Stimulated activated CD8-positive, alpha-beta memory T cell treated with anti-CD3 and anti-CD28 coated beads, Interleukin-15, amount 100 ng/mL, for 24 hours (primary cell): Measurements from ENCODE around the gene LAMB4.

Experiments
- DNase-seq: peaks from one replicate; pipeline ENCODE4 v3.0.0-alpha.2; 2020; ENCODE audit warnings: low read depth

Gene LAMB4

DNA sequence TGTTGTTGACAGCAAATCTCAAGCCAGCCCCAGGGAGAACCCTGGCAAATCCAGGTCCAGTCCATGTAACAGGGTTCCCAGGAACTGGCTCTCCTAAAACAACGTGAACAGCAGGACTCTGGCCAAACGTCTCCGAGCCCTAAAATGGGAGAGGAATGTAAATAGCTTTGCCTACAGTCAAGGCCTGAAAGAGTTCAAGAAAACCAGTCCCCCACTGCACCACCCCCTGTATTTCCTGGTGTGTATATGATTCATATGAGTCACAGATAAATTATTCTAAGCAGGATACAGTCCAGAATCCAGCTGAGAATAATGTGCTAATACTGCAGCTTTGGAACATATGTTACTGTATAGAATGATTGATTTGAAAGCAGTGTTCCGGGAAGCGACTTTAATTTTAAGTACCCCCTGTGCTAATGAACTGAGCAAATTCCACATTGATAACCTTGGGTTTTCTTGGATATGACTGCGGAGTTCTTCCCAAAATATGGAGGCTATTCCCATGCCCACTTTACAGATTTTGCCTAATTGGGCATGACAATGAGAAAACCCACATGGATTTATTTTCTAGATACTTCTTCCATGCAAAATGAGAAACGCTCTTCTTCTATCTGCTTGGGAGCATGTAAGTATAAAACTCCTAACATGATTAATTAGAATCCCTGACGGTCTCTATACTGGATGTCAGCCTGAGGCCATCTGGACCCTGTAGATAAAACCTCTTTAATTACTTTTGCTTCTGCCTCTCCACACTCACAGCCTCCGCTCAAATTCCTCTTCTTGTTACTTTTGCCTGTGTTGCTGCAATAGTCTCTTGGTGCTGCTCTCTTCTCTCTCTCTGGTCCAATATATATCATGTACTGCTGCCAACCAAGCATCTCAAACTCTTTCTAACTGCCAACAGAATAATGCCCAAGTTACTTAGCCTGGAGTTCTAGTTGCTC lies 50.2 kb downstream of the LAMB4 start:
- DNase-seq, result no peak

DNA sequence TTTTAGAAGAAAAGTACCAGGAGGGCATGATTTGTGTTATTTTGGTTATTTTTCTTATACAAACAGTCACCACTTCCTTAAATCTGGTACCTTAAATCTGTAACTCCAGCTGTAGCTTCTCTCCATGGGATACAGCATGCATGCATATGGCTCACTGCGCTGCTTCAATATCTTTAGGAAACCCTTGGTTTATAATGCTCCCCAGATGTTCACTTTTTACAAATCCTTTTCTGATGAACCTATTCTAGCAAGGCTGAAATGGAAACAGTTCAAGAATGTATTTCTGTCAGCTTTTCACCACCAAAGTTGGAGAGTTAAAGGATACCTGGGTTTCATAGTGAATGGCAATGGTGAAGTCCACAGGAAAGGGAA lies 50.9 kb downstream of the LAMB4 start:
- DNase-seq, result no peak

DNA sequence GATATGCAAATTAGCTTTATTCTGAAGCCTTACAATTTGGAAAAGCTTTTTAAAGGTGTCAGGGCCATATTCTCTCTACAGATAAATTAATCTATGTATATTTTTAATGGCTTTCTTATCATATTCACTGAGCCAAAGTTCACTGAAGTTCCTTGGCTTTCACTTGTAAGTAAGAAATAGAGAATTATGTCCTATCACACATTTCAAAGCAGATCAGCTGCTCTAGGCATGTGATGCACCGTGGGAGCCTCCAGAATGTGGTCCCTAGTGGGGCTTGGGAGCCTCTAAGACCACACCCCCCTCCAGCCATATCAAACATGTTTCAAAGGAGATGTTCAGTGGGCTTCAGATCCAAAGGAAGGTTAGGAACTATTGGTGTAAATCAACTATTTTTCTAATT lies 51.5 kb downstream of the LAMB4 start:
- no peak for DNase-seq

DNA sequence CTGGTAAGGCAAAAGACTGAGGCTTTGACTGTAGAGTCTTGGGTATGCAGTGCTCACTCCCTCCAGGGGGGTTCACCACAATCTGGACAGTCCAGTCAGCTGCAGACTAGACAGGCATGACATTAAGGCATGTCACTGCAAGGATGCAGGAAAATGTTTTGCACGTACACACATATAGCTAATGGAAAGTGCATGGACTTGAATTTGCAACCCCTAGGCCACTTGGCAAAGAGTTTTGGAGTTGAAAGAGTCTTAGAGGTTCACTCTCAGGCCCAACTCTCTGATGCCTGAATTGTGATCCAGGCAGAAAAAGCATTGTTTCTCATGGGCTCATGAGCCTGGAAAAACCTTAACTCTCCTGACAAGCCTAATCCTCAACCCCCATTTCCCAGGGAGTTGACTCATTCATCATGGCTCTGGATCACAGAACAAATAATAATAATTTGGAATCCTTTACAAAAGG lies 51.9 kb downstream of the LAMB4 start:
- DNase-seq, result no peak

DNA sequence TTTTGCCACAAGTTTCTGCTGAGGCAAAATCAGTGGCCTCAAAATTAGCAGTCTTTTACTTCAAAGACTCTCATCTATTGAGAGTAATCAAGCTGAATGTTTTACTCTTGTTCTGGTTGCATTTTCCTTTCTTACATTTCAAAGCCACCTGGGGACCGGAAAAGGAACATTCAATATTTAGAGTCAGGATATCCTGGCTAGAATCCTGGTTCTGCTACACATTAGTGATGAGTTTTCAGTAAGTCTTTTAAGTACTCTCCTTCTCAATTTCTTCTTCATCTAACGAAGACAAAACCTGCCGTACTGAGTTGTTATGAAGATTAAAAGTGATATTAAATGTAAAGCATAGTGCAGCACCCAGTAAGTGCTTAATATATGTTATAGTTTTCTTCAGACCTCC lies 52.5 kb downstream of the LAMB4 start:
- no peak for DNase-seq

DNA sequence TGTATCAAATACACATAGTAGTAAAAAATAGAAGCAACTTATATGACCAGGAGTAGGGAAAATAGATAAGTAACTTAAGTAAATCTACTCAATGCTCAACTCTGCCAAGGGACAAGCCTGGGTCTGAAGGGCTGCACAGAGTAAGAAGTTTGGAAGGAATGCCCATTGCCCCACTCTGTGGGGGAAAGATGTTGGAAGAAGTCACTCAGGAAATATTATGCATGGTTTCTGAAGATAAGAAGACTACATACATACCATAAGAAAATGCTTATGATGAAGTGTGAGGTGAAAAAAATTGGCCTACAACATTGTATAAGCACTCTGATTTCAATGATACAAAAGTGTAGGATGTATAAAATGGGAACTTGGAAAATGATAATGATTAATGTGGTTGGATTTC lies 54.0 kb downstream of the LAMB4 start:
- no peak for DNase-seq

DNA sequence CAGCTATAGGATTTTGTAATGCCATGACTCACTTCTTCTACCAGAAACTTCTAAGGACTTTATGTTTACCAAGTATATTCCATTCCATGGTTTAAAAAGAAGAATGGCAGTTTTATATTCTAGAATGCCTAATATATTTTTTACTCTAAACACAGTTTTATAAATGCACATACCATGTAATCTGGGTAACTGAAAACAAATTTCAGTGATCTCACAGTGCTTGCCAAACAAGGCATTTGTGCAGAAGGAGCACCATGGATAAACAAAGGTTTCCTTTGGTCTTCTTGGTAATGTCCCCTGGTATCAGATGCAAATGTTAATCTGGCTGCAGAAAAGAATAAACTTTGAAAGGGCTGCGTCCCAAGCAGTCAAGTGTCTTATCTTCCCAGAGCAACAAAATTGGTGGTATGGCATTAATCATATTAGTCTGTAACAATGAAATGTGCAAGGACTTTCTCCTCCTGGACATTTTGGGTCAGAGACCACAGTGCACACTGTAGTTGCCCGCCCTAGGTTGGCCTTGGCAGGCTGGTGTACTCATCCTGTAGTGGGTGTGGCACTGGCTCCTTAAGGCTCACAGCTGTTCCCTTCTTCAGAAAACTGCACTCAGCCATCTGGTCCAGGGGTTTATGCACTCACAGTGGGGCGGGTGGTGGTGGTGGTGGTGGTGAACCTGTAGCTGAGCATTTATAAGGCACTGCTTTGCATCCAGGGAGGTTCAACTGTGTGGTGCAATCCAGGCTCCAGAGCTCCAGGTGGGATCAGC lies 56.7 kb downstream of the LAMB4 start:
- DNase-seq, result no peak

DNA sequence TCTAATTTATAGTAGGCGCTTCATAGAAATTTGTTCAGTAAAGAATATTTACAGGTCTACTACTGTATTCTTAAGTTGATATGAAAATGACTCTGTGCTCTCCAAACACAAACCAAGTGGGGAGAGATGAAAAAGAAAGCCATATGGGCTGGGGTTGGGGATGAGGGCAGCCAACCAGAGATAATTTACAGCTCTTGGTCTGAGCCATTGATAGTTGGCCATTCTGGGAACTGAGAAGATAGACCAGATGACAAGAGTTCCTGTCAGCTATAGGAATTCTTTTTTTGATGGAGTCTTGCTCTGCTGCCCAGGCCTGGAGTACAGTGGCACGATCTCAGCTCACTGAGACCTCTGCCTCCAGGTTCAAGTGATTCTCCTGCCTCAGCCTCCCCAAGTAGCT lies 57.4 kb downstream of the LAMB4 start:
- no peak for DNase-seq

DNA sequence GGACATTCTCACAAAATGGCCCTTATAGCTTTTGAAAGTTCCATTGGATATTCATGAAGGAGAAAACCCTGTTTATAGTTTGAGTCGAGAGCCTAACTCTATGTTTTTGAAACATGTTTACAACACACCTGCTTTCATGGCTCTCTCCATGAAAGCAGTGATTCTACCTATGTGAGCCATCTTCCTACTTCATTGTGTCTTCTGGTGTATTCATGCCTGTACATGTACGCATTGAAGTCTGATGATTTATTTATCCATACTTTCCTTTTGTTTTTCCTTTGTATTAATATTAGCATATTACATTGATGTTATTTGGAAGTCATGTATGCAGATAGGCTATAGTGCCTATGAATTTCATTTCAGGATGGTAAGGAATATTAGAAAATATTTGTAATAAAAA lies 58.0 kb downstream of the LAMB4 start:
- no peak for DNase-seq

DNA sequence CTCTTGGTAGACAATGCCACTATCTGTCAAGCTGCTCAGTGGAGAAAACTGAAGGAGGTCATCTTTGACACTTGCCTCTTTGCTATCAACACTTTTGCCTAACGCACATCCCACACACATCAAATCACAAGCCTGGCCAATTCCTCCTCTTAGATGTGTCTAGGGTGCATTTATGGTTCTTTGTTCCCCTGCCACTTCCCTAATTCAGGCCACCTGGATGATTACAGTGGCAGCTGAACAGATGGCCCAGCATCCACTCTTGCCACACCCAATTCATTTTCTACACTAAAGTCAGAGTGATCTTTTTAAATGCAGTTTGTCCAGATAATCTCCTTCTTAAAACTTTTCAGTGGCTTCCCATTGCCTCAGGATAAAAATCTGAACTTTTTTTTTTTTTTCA lies 58.6 kb downstream of the LAMB4 start:
- no peak for DNase-seq

DNA sequence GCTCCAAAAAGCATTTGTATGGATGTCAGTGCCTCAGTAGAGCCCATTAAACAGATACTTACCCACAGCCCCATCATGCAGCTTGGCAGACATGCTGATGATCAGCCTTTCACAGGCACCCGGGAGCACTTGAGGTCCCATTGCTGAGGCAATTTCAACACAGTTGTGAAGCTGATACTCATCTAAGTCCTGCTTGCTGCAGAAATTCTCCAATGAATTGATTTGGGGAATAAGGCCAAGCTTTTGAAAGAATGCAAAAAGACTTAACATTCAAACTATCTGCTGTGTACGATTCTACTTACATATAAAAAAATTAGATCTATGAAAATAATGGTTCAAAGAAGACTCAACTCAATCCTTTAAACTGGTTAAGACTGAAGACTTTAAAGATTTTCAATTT lies 60.5 kb downstream of the LAMB4 start:
- DNase-seq, result no peak

DNA sequence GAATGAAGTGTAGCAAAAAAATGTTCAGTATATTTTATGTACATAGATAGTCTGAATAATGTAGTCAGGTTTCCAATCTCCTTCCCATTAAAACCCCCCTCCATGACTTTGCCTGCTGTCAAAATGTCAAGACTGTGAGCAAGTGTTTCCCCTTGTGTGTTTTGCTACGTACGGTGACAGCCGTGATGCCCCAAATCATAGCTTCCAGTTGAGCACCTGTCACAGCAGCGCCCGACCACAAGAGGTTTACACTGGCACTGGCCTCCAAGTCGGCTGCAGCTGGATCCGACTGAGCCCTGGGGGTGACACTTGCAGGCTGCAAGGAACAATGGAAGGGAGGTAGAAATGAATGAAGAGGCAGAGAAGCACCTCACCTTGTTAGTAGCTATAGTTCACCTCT lies 62.3 kb downstream of the LAMB4 start:
- DNase-seq, result no peak

DNA sequence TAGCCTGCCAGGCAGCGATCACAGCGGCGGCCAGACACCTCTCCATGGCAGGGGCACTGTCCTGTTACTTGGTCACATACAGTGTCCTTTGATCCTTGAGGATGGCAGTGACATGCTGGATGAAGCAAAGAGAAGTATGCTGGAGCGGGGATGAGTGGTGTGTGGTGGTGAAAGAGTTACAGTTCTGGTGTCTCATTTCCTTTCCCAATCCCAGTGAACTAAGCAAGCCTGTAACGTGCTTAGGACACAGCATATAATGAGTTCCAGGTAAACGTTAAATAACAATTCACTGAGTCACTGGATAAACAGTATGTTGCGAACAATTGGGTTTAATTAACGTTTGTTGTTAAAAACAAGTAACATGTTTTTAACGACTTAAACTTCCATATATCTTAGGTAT lies 63.7 kb downstream of the LAMB4 start:
- DNase-seq, result no peak

DNA sequence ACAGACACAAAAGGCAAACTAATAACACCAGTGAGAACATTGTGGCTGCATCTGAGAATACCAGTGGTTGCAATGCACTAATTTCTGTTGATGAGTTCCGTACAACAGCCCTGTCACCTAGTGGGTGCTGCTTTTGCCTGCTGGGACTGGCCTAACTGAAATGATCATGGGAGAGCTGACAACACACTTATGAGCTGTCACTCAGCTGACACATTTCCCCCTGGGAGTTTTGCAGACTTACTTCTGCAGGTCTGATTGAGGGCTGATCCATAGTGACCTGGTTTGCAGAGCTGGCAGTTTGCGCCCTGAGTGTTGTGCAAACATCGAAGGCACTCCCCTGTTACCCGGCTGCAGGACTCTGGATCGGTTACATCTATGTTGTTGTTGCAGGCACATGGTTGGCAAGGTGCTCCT lies 66.6 kb downstream of the LAMB4 start:
- DNase-seq, result no peak

DNA sequence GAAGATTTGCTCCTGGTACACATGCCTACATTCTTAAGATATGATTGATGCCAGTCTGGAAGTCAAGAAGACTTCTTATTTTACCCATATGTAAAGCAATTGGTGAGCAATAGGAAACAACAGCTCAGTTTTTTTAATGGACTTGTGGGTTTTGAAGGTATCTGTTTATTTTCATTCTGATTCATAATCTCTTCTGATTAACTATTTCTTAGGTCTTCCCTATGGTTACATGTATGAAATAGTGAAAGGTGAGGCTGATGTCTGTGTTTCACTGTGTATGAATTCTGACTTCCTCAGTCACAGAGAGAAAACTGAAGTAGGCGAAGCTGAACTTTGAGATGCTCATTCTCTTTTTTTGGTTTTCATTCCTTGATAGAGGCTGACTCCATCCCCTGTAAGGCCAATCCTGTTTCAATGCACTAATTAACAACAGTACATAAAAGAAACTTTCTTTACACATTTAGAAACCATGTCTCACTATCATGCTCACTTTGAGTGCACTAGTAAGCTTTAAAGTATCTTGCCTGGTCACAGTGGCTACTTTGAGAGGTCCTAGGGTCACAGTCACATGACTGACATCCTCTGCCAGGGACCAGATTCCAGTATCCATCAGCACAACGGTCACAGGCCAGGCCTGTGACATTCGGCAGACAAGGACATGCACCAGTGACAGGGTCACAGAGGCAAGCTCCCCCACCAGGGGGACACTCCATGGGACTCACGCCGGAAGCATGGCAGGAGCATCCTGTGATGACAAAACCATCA lies 67.7 kb downstream of the LAMB4 start:
- DNase-seq, result no peak

DNA sequence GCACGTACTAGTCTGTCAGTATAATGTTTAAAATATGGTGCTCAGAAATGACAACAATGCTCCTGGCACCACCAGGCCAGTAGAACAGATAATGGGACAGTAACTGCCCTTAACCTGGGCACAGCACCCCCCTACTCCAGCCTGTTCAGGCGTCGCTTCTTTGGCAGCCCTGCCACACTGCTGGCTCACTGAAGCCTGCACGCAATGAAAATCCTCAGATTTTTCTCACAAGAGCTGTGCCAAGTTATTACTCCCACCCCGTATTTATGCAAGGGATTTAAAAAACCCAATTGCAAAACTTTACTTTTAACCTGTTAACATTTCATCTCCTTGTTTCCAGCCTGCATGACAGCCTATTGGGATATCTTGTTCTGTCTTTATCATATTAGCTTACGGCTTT lies 70.6 kb downstream of the LAMB4 start:
- no peak for DNase-seq

DNA sequence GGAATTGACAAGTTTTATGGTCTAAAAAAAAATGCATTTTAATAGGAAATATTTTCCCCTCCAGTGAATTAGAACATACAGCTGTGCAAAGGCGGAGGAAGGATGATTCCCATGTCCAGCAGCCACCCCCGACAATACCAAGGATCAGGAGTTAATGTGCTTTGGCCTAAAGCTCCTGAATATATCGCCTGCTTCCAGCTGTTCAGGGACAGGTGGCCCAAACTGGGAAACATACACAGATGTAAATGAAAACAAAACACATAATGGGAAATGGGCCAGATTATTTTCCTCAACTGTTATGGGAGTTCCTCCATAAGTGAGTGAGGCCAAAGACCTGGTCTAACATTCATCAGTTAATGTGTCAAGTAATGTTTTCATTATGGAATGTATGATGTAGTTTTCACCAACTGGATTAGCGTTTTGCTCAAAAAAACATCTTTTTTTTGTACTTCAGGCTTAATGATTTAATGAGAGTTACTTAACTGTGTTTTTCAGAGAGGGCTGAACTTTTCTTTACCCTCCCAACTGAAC lies 72.1 kb downstream of the LAMB4 start:
- DNase-seq, result no peak

DNA sequence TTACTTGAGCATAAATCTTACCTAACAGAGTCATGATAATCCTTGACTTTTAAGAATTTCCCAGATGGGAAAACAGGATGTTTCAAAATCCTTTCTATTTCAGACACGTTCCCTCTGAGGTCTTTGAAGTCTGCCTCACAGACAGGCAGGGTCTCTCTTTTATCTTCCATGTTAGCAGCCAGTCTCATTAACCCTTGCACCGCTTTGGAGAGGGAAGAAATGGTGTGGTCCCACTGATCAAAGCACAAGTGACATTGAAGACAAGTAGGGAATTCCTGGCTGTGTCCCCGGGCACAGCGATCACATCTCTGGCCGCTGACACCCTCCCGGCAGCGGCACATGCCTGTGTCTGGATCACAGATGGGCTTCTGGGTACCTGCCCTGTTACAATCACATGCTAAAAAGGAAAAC lies 74.5 kb downstream of the LAMB4 start:
- no peak for DNase-seq

DNA sequence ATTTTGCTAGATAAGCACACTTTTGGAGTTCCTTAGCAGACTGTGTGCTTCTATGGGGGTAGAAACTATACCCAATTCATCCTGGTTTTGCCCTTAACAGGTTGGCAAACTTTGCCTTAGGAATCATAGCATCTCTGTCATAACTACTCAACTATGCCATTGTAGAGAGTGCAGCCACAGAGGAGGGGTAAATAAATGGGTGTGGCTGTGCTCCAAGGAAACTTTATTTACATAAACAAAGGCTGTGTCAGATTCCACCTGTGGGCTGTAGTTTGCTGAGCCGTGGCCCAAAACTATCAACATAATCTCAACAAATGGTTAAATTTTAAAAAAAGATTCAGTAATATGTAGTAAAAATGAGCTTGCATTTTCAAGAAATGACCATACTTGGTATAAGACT lies 75.6 kb downstream of the LAMB4 start:
- no peak for DNase-seq

DNA sequence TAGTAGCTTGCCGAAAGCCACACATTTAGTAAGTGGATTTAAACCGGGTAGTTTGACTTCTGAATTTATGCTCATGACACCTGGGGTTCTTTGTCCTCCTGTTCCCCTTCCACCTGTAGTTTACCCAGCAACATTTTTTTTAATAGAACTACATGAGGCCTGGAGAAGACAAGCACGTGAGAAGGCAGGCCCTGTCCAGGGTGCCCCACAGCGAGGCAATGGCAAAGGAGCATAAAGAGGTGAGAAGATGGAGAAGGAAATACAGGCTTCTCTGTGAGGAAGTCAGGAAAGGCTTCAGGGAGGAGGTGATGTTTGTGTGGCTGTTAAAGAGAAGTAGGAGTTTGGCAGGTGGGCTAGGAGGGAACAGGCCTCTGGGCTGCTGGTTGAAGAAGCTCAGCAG lies 76.9 kb downstream of the LAMB4 start:
- no peak for DNase-seq

DNA sequence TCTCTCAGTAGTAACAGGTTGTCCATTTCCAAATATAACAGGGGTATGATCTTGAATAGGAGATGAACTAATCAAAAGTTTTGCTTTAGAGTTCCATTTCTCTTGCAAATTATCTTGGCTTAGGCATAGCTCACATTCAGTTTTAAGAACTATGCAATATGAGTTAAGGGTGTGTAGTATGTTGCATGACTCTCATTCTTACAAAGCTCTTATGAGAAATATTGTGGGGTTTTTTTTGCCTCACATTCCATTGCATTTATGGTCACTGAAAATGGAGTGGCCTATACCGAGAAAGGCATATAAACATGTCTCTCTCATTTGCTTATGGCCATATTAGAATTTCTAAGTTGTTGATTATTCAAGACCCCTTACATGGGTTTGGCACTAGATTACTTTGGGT lies 78.7 kb downstream of the LAMB4 start:
- DNase-seq, result no peak

DNA sequence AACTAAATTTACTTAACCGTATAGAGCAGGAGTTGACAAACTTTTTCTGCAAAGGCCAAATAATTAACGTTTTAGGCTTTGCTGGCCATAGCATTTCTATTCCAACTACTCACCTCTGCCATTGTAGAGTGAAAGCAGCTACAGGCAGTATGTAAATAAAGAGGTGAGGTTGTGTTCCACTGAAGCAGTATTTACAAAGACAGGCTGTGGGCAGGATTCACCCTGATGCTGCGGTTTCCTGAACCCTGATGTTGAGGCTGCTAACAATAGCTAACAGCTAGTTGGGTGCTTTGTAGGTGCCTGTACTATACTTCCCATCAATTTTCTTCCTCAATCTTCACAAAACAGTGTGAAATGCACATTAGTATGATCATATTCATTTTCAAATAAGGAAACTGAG lies 80.2 kb downstream of the LAMB4 start:
- no peak for DNase-seq
